Prostate gland (tissue), 2 donors: ENCODE results near the gene CCDC93. TPM values are rescaled to one million over a fixed set of nuclear protein-coding genes. Genes with fewer than 3 reads are reported as not detected.

Experiments
- DNase-seq: peaks from one replicate; pipeline ENCODE4 v3.0.0-alpha.2; 2019; ENCODE audit warnings: low spot score
- H3K27ac ChIP-seq, 2 donors: fragments of 200-600 bp; sonication (generic); 2 replicates each; pipeline ENCODE4 v1.5.1; 2017 to 2019
- H3K27me3 ChIP-seq: fragments of 200-600 bp; sonication (generic); replicated peaks from 2 replicates; pipeline ENCODE4 v1.5.1; 2019; ENCODE audit not compliant: insufficient read depth
- H3K36me3 ChIP-seq, 2 donors: fragments of 200-600 bp; sonication (generic); 1 replicate in 1 of 2; 2 replicates in 1 of 2; pipeline versions ENCODE4 v1.5.1 to v1.8.1; 2017 to 2019
- H3K4me1 ChIP-seq: fragments of 200-600 bp; sonication (generic); replicated peaks from 2 replicates; pipeline ENCODE4 v1.5.1; 2019
- H3K4me3 ChIP-seq, 2 donors: fragments of 200-600 bp; sonication (generic); 2 replicates each; pipeline ENCODE4 v1.5.1; 2017 to 2019
- H3K9me3 ChIP-seq: fragments of 200-600 bp; sonication (generic); 2 replicates; pipeline ENCODE4 v1.5.1; 2017
- CTCF ChIP-seq, 4 experiments: fragments of 200-600 bp in 2 of 4; fragments of 450-650 bp in 2 of 4; sonication (generic) in 2 of 4; IDR thresholded peaks; 1 replicate in 3 of 4; 2 replicates in 1 of 4; pipeline ENCODE4 v1.5.1; 2016 to 2019; ENCODE audit warnings: antibody characterized with exemption in 4 of 4, mild to moderate bottlenecking in 2 of 4, moderate library complexity in 2 of 4
- POLR2A ChIP-seq: fragments of 450-650 bp; IDR thresholded peaks from one replicate; pipeline ENCODE4 v1.6.1; 2016; ENCODE audit warnings: antibody characterized with exemption, mild to moderate bottlenecking
- POLR2AphosphoS5 ChIP-seq: sonication (generic); formaldehyde crosslinking; IDR thresholded peaks from one replicate; pipeline ENCODE4 v1.6.1; 2017; ENCODE audit warnings: antibody characterized with exemption
- WGBS: methylation state at CpG from one replicate; pipeline ENCODE4 v1.1.5; 2018; 5-methylcytosine and 5-hydroxymethylcytosine counted together
- intact Hi-C: fragments of 100-400 bp; cut with DNase I; formaldehyde crosslinking; loops from one replicate; pipeline ENCODE4 v1.14.2; 2022
- total RNA-seq, 2 donors: library from RNA; depleted of rRNA; stranded (reverse); fragments of >200 nt; gene quantifications; one replicate each; pipeline ENCODE4 v1.1.0, GENCODE V29; 2016

Gene CCDC93
- total RNA-seq, 2 donors from 2014 or later = 9.6 to 39.8 TPM

DNA sequence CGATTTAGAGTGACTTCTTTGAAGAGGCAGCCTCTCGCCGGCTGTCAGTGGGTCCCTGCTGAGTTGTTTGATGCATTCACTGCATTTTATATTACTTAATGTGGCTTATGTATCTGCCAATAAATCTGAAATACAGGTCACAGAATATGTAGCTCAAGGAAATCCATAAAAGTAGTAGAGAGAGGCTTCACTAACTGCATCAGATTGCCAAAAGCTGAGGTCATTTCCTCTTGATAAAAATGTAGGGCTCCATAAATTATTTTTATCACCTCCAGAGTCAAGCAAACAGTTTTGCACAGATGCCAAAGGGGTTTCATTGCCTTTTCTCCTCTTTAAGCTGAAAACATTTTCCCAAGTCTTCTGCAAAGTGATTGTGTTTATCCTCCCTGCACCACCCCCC, 36.5 kb upstream of the CCDC93 start:
- Histone ChIP-seq H3K9me3 (no peaks in the 10 kb centered on the region), H3K36me3 (no peaks in the 10 kb centered on the region), H3K27me3 (no peaks in the 10 kb centered on the region), H3K4me3 (no peak overlapping the region), H3K4me1 (no peaks in the 10 kb centered on the region), H3K27ac (no peak overlapping the region)
- TF ChIP-seq POLR2A (no peak), CTCF (IDR thresholded peaks at IDR 0.05) (no peak), POLR2AphosphoS5 (no peak)
- intact Hi-C loops = no loop called here
- 6% methylated on average over 3 of the region's 3 CpGs for WGBS
- no peak for DNase-seq

GRCh38 chr2:118049816-118050140, 35.9 kb upstream of the CCDC93 start:
- Histone ChIP-seq H3K4me3 (no peak overlapping the region), H3K27me3 (no peaks in the 10 kb centered on the region), H3K9me3 (no peaks in the 10 kb centered on the region), H3K27ac (no peak overlapping the region), H3K4me1 (no peaks in the 10 kb centered on the region), H3K36me3 (no peaks in the 10 kb centered on the region)
- intact Hi-C loops = no loop called here
- no peak for DNase-seq
- TF ChIP-seq POLR2A (no peak), CTCF (IDR thresholded peaks at IDR 0.05) (no peak), POLR2AphosphoS5 (no peak)

DNA sequence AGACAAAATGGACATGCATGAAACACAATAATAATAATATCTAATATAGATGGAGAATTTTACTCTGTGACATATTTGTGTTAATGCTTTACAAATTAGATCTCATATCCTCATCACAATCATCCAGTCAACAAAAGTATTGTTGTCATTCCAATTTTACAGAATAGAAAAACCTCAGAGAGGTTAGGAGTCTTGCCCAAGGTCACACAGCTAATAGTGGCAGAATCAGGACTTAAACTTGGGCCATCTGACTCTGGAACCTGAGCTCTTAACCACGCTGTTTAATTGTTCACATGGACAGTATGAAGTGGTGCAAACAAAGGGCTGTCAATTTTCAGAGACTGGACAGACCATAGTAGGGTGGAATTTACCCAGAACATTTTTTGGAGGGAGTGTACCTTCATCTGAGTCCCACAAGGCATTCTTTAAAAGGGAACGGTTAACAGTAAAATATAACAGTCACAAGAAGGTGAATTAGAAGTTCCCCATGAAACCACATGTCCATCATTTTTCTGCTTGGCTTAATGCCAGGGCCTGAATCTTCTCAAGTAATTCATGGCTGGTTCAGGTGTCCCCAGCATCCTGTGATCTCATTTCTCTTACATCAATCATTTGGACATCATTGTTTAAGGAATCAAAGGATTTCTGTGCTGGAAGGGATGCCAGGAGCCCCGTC, 35.4 kb upstream of the CCDC93 start:
- DNase-seq = no peak
- Histone ChIP-seq H3K9me3 (no peaks in the 10 kb centered on the region), H3K27ac (no peak overlapping the region), H3K4me1 (no peaks in the 10 kb centered on the region), H3K36me3 (no peaks in the 10 kb centered on the region), H3K4me3 (no peak overlapping the region), H3K27me3 (no peaks in the 10 kb centered on the region)
- 56% methylated on average over 3 of the region's 3 CpGs for WGBS
- no peak for TF ChIP-seq POLR2A
- TF ChIP-seq POLR2AphosphoS5 = no peak
- no peak for TF ChIP-seq CTCF (IDR thresholded peaks at IDR 0.05)
- intact Hi-C loops = no loop called here

- H3K27ac ChIP-seq = no peak overlapping the region
- TF ChIP-seq POLR2AphosphoS5 (no peak), POLR2A (no peak), CTCF (IDR thresholded peaks at IDR 0.05) (no peak)
- intact Hi-C loops = no loop called here
- 91% methylated on average over 3 of the region's 3 CpGs for WGBS
- no peaks in the 10 kb centered on the region for H3K4me1 ChIP-seq
- no peaks in the 10 kb centered on the region for H3K9me3 ChIP-seq
- no peak for DNase-seq
- no peak overlapping the region for H3K4me3 ChIP-seq
- H3K36me3 ChIP-seq = no peaks in the 10 kb centered on the region
- no peaks in the 10 kb centered on the region for H3K27me3 ChIP-seq
Measured at GRCh38 chr2:118048401-118048800, 34.5 kb upstream of the CCDC93 start.

DNA sequence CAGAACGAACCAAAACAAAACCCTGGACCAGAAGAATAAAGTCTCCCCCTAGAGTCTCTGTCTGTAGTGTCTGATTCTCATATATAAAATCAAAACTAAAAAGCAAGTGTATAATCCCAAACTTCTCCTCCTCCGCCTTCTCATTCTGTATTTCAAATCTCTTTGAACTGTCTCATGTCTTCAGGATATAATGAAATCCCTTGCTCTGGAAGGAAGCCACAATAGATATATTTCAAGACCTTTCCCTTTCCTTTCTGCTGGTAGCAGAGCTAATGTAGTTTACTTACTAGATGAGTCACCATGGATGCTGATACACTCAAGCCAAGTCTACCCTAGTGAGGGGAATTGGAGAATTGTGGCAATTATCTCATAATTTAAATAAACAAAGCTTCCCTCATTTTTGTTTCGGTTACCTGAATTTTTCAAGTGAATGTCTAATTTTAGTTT, 33.5 kb upstream of the CCDC93 start:
- no peak for DNase-seq
- no peaks in the 10 kb centered on the region for H3K4me1 ChIP-seq
- no peaks in the 10 kb centered on the region for H3K27me3 ChIP-seq
- H3K27ac ChIP-seq = no peak overlapping the region
- no peaks in the 10 kb centered on the region for H3K36me3 ChIP-seq
- no peak overlapping the region for H3K4me3 ChIP-seq
- WGBS = 52% methylated on average over 3 of the region's 3 CpGs
- intact Hi-C loops = loop anchor here (2.0 kb wide), 1 partner anchor 817 kb away; no protein-coding TSS in a partner anchor
- H3K9me3 ChIP-seq = no peaks in the 10 kb centered on the region
- TF ChIP-seq POLR2A (no peak), POLR2AphosphoS5 (no peak), CTCF (IDR thresholded peaks at IDR 0.05) (no peak)
